ENCODE measurements around the gene FBXO7.

DNA sequence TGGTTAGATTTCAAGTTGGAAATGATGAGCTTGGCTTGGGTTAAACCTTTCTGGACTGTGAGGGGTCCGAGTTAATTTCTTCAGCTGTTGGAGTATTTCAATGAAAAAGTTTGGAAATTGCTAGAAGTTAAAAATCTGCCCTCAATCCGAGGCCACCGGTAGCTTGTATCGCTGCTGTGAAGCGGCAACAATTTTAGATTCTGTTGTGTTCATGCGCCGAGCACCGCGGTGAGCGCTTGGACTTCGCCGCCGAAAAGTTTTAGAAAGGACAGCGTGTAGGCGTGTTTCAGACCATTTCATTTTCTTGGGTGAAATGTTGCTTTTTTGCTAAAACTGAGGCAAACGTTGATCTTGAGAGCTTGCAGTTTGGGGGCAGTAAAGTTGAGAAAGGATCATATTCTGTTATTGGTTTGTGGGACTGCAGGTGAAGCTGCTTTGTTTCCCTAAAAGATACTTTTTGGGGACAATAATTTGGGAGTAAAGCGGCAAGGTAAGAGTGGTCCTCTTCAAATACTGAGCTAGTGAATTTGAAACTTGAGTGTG, 928 bp downstream of the FBXO7 start:
- TF ChIP-seq POLR2A (IDR thresholded peaks at IDR 0.05; ENCODE audit: low read length) (peak; percentile 36), GATA1 (IDR thresholded peaks at IDR 0.05; ENCODE audit: low read depth, low read length) (no peak)

Measured in erythroblast (primary cell).